GM21360 (cell line): ENCODE results near the gene TXNL4B.
"Not testable (repeated sequence)": the region's sequence is repeated elsewhere in the genome, so short reads cannot be mapped to it uniquely, and the experiment has no call there.

Source experiments
- ATAC-seq: cut with Tn5 transposase; IDR thresholded peaks from one replicate; pipeline ENCODE4 v1.9.1; 2021; ENCODE audit warnings: mild to moderate bottlenecking, moderate library complexity; ENCODE audit not compliant: unreplicated experiment

Gene TXNL4B

GRCh38 chr16:72076991-72077706, 16.3 kb downstream of the TXNL4B start:
- not testable (repeated sequence) for ATAC-seq

- not testable (repeated sequence) for ATAC-seq
Observed at GRCh38 chr16:72075067-72075466, 18.4 kb downstream of the TXNL4B start.

- ATAC-seq: no peak
Observed at GRCh38 chr16:72073560-72074230, 19.7 kb downstream of the TXNL4B start.

- no peak for ATAC-seq
Observed at GRCh38 chr16:72072514-72073342, 20.7 kb downstream of the TXNL4B start.

GRCh38 chr16:72068930-72069329, 24.5 kb downstream of the TXNL4B start:
- ATAC-seq: no peak

GRCh38 chr16:72066747-72067146, 26.7 kb downstream of the TXNL4B start:
- ATAC-seq: no peak

GRCh38 chr16:72064361-72064894, 29.0 kb downstream of the TXNL4B start:
- ATAC-seq: no peak

GRCh38 chr16:72061564-72061963, 31.9 kb downstream of the TXNL4B start:
- no peak for ATAC-seq

GRCh38 chr16:72060405-72060804, 33.0 kb downstream of the TXNL4B start:
- no peak for ATAC-seq

- ATAC-seq: not testable (repeated sequence)
Observed at GRCh38 chr16:72059060-72059459, 34.4 kb downstream of the TXNL4B start.

- not testable (repeated sequence) for ATAC-seq
Observed at GRCh38 chr16:72057313-72057712, 36.1 kb downstream of the TXNL4B start.

GRCh38 chr16:72055911-72056310, 37.5 kb downstream of the TXNL4B start:
- no peak for ATAC-seq

GRCh38 chr16:72054254-72054847, 39.1 kb downstream of the TXNL4B start, which contains the start of gene HP:
Gene HP, plus strand, starts transcription at chr16:72054505. Its CDS starts 148 bp downstream, at chr16:72054653.
- not testable (repeated sequence) for ATAC-seq

- no peak for ATAC-seq
Observed at GRCh38 chr16:72051818-72052217, 41.6 kb downstream of the TXNL4B start.

GRCh38 chr16:72050769-72051464, 42.5 kb downstream of the TXNL4B start:
- ATAC-seq: no peak

GRCh38 chr16:72049110-72049509, 44.3 kb downstream of the TXNL4B start:
- ATAC-seq: no peak

- no peak for ATAC-seq
Observed at GRCh38 chr16:72044825-72045359, 48.5 kb downstream of the TXNL4B start.

- no peak for ATAC-seq
Observed at GRCh38 chr16:72044296-72044695, 49.1 kb downstream of the TXNL4B start.

- ATAC-seq: no peak
Observed at GRCh38 chr16:72043539-72043938, 49.9 kb downstream of the TXNL4B start.

- ATAC-seq: no peak
Observed at GRCh38 chr16:72043058-72043457, 50.4 kb downstream of the TXNL4B start.
